Lower lobe of right lung (tissue), 2 donors: ENCODE measurements around the gene LPGAT1. TPM values are rescaled to one million over a fixed set of nuclear protein-coding genes. Genes with fewer than 3 reads are reported as not detected.

Experiments
- ATAC-seq, 2 donors: fragments of 200-7000 bp; cut with Tn5 transposase; one replicate each; pipeline ENCODE4 v1.9.1; 2020 to 2022; ENCODE audit warnings: mild to moderate bottlenecking in 2 of 2, moderate library complexity in 2 of 2
- DNase-seq: peaks from one replicate; pipeline ENCODE4 v3.0.0-alpha.2; 2020
- H3K27ac ChIP-seq: fragments of 200-600 bp; one replicate; pipeline ENCODE4 v1.8.0; 2022
- H3K27me3 ChIP-seq: fragments of 200-600 bp; one replicate; pipeline ENCODE4 v1.8.0; 2022; ENCODE audit warnings: low read depth
- H3K36me3 ChIP-seq: fragments of 200-600 bp; one replicate; pipeline ENCODE4 v1.8.0; 2022; ENCODE audit warnings: mild to moderate bottlenecking
- H3K4me1 ChIP-seq: fragments of 200-600 bp; one replicate; pipeline ENCODE4 v1.8.0; 2022
- H3K4me3 ChIP-seq: fragments of 200-600 bp; one replicate; pipeline ENCODE4 v1.8.0; 2022; ENCODE audit warnings: mild to moderate bottlenecking
- H3K9me3 ChIP-seq: fragments of 200-600 bp; one replicate; pipeline ENCODE4 v1.8.0; 2022
- intact Hi-C: fragments of 100-400 bp; cut with DNase I; formaldehyde crosslinking; loops from one replicate; pipeline ENCODE4 v1.11.0; 2022
- total RNA-seq: library from RNA; stranded (reverse); fragmentation: NEBNext Ultra II Directional; extraction: Animal tissue kit (Norgen Biotek cat#: 25700); gene quantifications from one replicate; pipeline ENCODE4 v1.2.1, GENCODE V29; 2021
- TF ChIP-seq, protein P1 (sequence below): fragments of 200-600 bp; IDR thresholded peaks from one replicate; pipeline ENCODE4 v1.8.0; 2022; ENCODE audit warnings: antibody characterized with exemption, mild to moderate bottlenecking
- donor health status: DM: no; HTN: yes; CAD: no; lungs with severe emphysema.

The LPGAT1 gene
- total RNA-seq, 1 donor from 2014 or later, result 34.9 TPM

DNA sequence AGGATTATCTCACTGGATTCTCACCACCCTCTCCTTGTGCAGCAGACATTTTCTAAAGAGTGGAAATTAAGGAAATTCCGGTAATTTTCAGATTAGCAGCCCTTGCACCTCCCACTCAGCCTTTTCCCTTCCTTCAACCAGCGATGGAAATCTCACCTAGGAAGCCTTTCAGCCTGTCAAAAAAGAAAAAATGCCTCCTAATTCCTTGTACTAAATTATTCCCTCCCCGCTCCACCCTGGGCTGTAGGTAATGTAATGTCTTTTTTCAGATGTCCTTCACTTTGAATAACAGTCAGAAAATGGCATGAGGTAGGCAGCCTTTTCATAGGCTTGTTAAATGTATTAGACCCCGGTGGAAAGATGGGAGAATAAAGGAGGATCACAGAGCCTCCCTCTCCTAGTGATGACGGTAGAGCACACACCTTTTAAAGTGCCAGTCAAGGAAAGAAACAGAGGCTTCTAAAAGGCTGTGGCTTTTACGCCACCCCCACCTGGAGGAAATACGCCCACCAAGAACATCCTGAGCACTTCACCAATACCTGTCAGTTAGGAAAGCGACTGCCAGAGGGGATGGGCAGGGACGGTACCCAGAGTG lies 92.4 kb downstream of the LPGAT1 start:
- TF ChIP-seq, protein P1, sequence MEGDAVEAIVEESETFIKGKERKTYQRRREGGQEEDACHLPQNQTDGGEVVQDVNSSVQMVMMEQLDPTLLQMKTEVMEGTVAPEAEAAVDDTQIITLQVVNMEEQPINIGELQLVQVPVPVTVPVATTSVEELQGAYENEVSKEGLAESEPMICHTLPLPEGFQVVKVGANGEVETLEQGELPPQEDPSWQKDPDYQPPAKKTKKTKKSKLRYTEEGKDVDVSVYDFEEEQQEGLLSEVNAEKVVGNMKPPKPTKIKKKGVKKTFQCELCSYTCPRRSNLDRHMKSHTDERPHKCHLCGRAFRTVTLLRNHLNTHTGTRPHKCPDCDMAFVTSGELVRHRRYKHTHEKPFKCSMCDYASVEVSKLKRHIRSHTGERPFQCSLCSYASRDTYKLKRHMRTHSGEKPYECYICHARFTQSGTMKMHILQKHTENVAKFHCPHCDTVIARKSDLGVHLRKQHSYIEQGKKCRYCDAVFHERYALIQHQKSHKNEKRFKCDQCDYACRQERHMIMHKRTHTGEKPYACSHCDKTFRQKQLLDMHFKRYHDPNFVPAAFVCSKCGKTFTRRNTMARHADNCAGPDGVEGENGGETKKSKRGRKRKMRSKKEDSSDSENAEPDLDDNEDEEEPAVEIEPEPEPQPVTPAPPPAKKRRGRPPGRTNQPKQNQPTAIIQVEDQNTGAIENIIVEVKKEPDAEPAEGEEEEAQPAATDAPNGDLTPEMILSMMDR, result no peak
- H3K27me3 ChIP-seq, result no peaks in the 10 kb centered on the region
- H3K27ac ChIP-seq, result no peak overlapping the region
- no peaks in the 10 kb centered on the region for H3K36me3 ChIP-seq
- no peaks in the 10 kb centered on the region for H3K4me1 ChIP-seq
- ATAC-seq, result no peak
- DNase-seq, result no peak
- intact Hi-C loops, result no loop called here
- no peak overlapping the region for H3K4me3 ChIP-seq
- H3K9me3 ChIP-seq, result no peaks in the 10 kb centered on the region

DNA sequence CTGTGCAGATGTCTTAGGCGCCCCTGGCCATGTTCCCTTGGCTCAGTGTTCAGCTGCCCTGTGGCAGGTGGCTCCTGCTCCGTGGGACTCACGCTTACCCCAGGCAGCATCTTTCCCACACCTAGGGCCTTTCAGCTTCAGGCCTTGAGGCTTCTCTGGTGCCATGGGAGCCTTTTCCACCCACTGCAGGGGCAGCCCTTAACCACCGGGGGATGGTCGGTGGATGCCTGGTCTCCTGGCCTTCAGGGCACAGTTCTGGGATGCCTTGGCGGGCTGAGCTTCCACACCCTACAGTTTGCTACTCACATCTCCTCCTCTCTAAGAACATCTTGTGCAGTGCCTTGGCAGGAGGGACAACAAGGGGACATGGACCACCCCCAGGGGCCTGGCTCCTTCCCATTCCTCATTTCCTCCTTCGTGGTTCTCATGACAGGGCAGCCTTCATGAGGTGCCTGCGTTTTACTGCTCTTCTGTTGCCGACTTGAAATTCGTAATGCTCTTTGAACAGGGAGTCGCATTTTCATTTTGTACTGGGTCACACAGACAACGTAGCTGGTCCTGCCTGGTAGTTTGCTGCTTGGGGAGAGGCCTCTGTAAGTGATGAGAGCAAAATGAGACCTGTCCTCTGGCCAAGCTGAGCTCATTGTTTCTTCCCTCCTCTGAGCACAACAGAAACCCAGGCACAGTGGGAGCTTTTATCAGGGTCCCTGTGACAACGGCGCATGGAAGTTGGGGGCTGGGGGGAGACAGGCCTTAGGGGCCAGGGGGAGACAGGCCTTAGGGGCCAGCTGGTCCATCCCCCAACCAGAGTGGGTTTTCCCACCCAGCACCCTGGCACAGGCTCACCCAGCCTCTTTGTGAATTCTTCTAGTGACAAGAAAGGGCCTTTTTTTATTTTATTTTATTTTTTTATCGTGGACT lies 93.2 kb downstream of the LPGAT1 start:
- H3K4me1 ChIP-seq, result no peaks in the 10 kb centered on the region
- ATAC-seq (no peak), DNase-seq (no peak)
- no peaks in the 10 kb centered on the region for H3K27me3 ChIP-seq
- intact Hi-C loops, result no loop called here
- no peaks in the 10 kb centered on the region for H3K9me3 ChIP-seq
- H3K27ac ChIP-seq, result no peak overlapping the region
- H3K4me3 ChIP-seq, result no peak overlapping the region
- H3K36me3 ChIP-seq, result no peaks in the 10 kb centered on the region
- TF ChIP-seq, protein P1, result no peak

DNA sequence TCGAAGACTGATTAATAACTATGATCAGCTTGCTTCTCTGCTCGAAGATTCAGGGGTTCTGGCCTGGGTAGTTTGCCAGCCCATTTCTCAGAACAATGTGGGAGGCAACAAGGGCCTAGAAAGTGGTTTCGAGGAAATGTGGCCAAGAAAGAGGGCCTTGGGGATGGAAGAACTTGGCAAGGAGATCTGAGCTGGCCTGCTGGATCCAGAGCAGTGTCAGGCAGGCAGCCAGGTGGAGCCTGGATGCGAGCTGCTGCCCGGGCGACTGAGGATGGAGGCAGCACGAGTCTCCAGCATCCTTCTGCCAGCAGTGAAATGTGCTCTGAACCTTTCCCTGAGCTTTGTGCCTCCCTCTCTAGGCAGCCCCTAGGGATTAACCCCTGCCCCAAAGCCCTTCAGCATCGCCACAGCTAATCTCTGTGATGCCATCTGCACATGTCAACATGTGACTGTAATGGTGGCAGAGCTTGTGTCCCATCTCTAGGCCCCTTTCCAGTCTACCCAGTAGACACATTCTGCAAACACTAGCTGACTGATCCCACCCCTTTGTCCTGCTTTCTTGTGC lies 94.1 kb downstream of the LPGAT1 start:
- H3K9me3 ChIP-seq, result no peaks in the 10 kb centered on the region
- no peak overlapping the region for H3K27ac ChIP-seq
- intact Hi-C loops, result no loop called here
- no peak overlapping the region for H3K4me3 ChIP-seq
- ATAC-seq (no peak), DNase-seq (no peak)
- no peaks in the 10 kb centered on the region for H3K4me1 ChIP-seq
- TF ChIP-seq, protein P1, result no peak
- no peaks in the 10 kb centered on the region for H3K36me3 ChIP-seq
- H3K27me3 ChIP-seq, result no peaks in the 10 kb centered on the region

DNA sequence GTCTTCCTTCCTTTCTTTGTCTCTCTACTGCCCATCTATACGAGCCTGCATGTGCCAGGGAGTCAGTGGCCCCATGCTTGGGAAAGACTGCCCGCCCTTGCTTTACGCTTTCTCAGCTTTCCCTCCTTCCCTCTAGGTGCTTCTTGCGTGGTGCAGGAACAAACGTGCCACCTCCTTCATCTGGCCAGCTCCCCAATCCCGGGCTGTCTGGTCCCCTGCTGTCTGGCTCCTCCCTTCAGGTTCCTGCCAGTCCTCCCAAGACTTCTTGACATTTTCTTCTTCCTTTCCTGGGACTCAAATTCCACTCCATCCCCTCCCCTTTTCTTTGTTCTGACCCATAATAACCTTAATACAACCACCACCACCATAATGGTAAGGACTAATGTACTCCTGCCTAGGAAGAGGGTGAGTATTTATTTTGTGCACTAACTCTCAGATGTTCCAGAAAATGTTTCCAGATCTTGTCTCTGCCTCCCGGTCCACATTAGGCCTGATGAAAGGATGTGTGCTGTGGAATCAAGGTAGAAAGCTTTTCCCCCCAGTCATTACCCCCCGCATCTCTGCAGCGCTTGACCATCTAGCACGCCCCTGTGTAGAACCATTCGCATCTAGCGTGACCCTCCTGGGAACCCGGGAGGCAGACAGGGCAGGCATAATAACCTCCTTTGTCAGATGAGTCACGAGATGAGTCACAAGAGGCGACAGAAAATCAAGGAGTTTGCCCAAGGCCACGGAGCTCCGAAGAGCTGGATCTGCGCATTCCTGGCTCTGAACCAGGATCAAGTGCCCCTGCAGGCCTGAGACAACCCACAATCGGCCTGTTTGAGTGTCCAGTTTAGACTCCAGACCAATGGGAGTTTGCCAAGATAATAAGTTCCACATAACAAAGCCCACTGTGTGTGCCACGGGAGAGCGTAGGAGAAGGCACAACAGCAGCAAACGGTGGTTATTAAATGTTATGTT lies 95.1 kb downstream of the LPGAT1 start:
- no peak overlapping the region for H3K4me3 ChIP-seq
- H3K27me3 ChIP-seq, result no peaks in the 10 kb centered on the region
- ATAC-seq, result peak; percentile 54 to 56
- no peak for DNase-seq
- TF ChIP-seq, protein P1, result no peak
- H3K9me3 ChIP-seq, result no peaks in the 10 kb centered on the region
- no peak overlapping the region for H3K27ac ChIP-seq
- intact Hi-C loops, result no loop called here
- H3K4me1 ChIP-seq, result no peaks in the 10 kb centered on the region
- H3K36me3 ChIP-seq, result no peaks in the 10 kb centered on the region

DNA sequence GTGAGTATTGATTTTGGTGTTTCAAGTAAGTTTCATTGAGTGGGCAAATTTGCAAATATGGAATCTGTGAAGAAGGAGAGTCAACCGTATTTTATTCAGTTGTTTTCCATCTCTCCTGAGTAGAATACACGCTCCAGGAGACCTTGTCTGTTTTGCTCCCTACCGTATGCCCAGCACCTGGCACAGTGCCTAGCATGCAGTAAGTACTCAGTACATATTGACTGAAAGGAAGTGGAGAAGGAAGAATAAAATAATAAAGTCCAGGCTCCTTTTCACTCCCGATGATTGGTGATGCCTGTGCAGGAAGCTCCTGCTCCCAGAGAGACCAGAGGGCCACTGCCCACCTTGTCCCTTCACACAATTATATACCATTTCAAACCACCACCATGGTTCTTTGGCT lies 95.8 kb downstream of the LPGAT1 start:
- no peak overlapping the region for H3K27ac ChIP-seq

More for the DNA sequence above, 95.8 kb downstream of the LPGAT1 start:
- H3K9me3 ChIP-seq, result no peaks in the 10 kb centered on the region
- no peaks in the 10 kb centered on the region for H3K4me1 ChIP-seq
- H3K36me3 ChIP-seq, result no peaks in the 10 kb centered on the region
- ATAC-seq, result peak; percentile 49 to 57
- no peak overlapping the region for H3K4me3 ChIP-seq
- TF ChIP-seq, protein P1, result no peak
- DNase-seq, result peak; percentile 61
- intact Hi-C loops, result no loop called here
- H3K27me3 ChIP-seq, result no peaks in the 10 kb centered on the region
